ENCODE measurements around the gene SRPK2. TPM values are rescaled to one million over a fixed set of nuclear protein-coding genes. Genes with fewer than 3 reads are reported as not detected.

SRPK2 gene
- total RNA-seq, 2 donors from 2014 or later: 60.3 to 76.2 TPM

DNA sequence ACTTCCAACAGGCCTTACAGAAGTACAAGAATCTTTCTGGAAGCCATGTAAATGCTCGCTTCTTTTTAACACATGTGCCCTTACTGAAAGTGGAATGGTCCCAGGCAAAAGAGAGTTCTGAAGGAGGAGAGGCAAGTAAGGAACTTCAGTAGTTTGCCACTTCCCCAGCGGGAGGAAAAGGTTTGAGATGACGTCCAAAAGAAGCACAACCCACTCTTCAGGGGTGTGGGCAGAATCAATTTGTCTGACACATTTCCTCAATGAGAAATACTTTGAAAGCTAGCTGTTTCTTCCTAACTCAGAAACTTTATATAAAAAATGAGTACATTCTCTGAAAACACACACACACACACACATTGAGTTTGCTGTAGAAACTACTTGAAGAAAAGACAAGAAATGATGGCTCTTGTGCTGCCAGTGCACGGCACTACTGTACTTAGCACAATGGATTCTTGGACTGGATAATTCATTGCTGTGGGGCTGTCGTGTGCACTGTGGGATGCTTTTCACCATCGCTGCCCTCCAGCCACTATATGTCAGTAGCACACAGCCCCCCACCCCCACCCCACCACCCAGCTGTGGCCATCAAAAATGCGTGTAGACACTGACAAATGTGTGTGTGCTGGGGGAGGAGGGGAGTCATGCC lies 183.0 kb downstream of the SRPK2 start:
- Mint-ChIP-seq H3K4me1 (peaks cover 10% of the 10 kb centered on the region), H3K27me3 (ENCODE audit: insufficient read depth) (no peaks in the 10 kb centered on the region), H3K36me3 (ENCODE audit: low read depth) (peaks cover 7% of the 10 kb centered on the region), H3K9me3 (no peaks in the 10 kb centered on the region), H3K4me3 (no peak overlapping the region), H3K27ac (no peak overlapping the region)
- Histone ChIP-seq H3K4me1 (ENCODE audit: control insufficient read depth, insufficient read depth, low read length) (no peaks in the 10 kb centered on the region), H3K27ac (ENCODE audit: low read depth, low read length) (peak overlapping the region; percentile 67), H3K9ac (ENCODE audit: extremely low read depth, low read length, poor library complexity, severe bottlenecking) (no peak overlapping the region), H3K4me3 (ENCODE audit: low read length) (no peak overlapping the region), H3K27me3 (ENCODE audit: control insufficient read depth, insufficient read depth, low read length, poor library complexity, severe bottlenecking) (no peaks in the 10 kb centered on the region), H3K9me3 (ENCODE audit: control insufficient read depth, low read length) (no peaks in the 10 kb centered on the region), H3K36me3 (ENCODE audit: control insufficient read depth, insufficient read depth, low read length) (peaks cover 5% of the 10 kb centered on the region)
- WGBS, 2 experiments (ENCODE audit: insufficient coverage in 1 of 2, insufficient read length in 1 of 2): 88 to 100% methylated on average over 1 to 6 of the region's 7 CpGs
- TF ChIP-seq, protein P1, sequence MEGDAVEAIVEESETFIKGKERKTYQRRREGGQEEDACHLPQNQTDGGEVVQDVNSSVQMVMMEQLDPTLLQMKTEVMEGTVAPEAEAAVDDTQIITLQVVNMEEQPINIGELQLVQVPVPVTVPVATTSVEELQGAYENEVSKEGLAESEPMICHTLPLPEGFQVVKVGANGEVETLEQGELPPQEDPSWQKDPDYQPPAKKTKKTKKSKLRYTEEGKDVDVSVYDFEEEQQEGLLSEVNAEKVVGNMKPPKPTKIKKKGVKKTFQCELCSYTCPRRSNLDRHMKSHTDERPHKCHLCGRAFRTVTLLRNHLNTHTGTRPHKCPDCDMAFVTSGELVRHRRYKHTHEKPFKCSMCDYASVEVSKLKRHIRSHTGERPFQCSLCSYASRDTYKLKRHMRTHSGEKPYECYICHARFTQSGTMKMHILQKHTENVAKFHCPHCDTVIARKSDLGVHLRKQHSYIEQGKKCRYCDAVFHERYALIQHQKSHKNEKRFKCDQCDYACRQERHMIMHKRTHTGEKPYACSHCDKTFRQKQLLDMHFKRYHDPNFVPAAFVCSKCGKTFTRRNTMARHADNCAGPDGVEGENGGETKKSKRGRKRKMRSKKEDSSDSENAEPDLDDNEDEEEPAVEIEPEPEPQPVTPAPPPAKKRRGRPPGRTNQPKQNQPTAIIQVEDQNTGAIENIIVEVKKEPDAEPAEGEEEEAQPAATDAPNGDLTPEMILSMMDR (conservative IDR thresholded peaks at IDR 0.05): no peak
- no peak for DNase-seq

DNA sequence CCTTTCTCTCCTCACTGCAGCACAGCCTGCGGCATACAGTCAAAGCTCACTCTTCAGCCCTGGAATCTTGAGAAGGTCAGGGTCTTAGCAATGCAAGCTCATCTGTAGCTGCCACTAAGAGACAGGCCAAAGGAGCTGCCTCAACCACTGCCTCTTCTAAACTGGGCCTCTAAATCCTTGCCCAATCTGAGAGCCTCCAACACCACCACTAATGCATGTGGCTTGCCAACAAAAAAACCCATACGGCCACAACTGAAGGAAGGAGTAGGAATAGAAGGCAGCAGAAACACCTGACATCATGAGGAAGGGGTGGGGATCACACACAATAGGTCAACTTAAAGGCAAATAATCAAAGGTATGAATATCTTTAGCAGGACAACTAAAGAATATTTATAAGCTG lies 183.8 kb downstream of the SRPK2 start:
- peaks cover 7% of the 10 kb centered on the region for H3K36me3 Mint-ChIP-seq (ENCODE audit: low read depth)
- DNase-seq: no peak
- Histone ChIP-seq H3K9ac (ENCODE audit: extremely low read depth, low read length, poor library complexity, severe bottlenecking) (no peak overlapping the region), H3K36me3 (ENCODE audit: control insufficient read depth, insufficient read depth, low read length) (peaks cover 11% of the 10 kb centered on the region), H3K4me1 (ENCODE audit: control insufficient read depth, insufficient read depth, low read length) (no peaks in the 10 kb centered on the region), H3K9me3 (ENCODE audit: control insufficient read depth, low read length) (no peaks in the 10 kb centered on the region), H3K27me3 (ENCODE audit: control insufficient read depth, insufficient read depth, low read length, poor library complexity, severe bottlenecking) (no peaks in the 10 kb centered on the region), H3K27ac (ENCODE audit: low read depth, low read length) (no peak overlapping the region), H3K4me3 (ENCODE audit: low read length) (no peak overlapping the region)
- no peak overlapping the region for H3K4me3 Mint-ChIP-seq
- peaks cover 5% of the 10 kb centered on the region for H3K4me1 Mint-ChIP-seq
- no peaks in the 10 kb centered on the region for H3K27me3 Mint-ChIP-seq (ENCODE audit: insufficient read depth)
- no peak overlapping the region for H3K27ac Mint-ChIP-seq
- H3K9me3 Mint-ChIP-seq: no peaks in the 10 kb centered on the region
- TF ChIP-seq, protein P1 (conservative IDR thresholded peaks at IDR 0.05): no peak
- 91 to 100% methylated on average over 1 to 2 of the region's 2 CpGs for WGBS, 2 experiments (ENCODE audit: insufficient coverage in 1 of 2, insufficient read length in 1 of 2)

DNA sequence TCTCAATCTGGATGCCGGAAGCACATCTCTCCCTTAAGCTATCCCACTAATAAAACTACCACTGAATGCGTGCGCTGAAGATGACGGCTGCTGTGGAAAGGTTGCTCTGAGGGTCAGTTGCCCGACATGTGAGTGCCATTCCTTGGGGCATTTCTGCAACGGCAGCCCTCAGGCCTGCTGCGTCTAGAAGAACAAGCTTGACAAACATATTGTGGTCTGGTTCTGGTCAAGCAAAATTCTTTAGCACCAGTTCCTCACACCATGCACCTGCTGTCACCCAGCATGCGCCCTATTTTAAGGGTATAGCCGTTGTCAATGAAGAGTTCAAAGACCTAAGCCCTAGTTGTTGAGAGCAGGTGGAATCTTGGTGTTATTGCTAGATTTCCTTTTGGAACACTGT lies 184.2 kb downstream of the SRPK2 start:
- WGBS, 2 experiments (ENCODE audit: insufficient coverage in 1 of 2, insufficient read length in 1 of 2): 93 to 96% methylated on average over 8 to 9 of the region's 9 CpGs
- Mint-ChIP-seq H3K4me1 (peaks cover 5% of the 10 kb centered on the region), H3K36me3 (ENCODE audit: low read depth) (peaks cover 7% of the 10 kb centered on the region), H3K9me3 (no peaks in the 10 kb centered on the region), H3K27me3 (ENCODE audit: insufficient read depth) (no peaks in the 10 kb centered on the region), H3K4me3 (no peak overlapping the region), H3K27ac (no peak overlapping the region)
- TF ChIP-seq, protein P1 (conservative IDR thresholded peaks at IDR 0.05): no peak
- no peaks in the 10 kb centered on the region for H3K4me1 ChIP-seq (ENCODE audit: control insufficient read depth, insufficient read depth, low read length)
- H3K9me3 ChIP-seq (ENCODE audit: control insufficient read depth, low read length): no peaks in the 10 kb centered on the region
- no peak overlapping the region for H3K9ac ChIP-seq (ENCODE audit: extremely low read depth, low read length, poor library complexity, severe bottlenecking)
- H3K36me3 ChIP-seq (ENCODE audit: control insufficient read depth, insufficient read depth, low read length): peaks cover 11% of the 10 kb centered on the region
- H3K4me3 ChIP-seq (ENCODE audit: low read length): no peak overlapping the region
- H3K27ac ChIP-seq (ENCODE audit: low read depth, low read length): no peak overlapping the region
- no peaks in the 10 kb centered on the region for H3K27me3 ChIP-seq (ENCODE audit: control insufficient read depth, insufficient read depth, low read length, poor library complexity, severe bottlenecking)
- DNase-seq: no peak
